ENCODE data around the gene PRC1. TPM values are rescaled to one million over a fixed set of nuclear protein-coding genes. Genes with fewer than 3 reads are reported as not detected.

PRC1 gene
- total and polyA plus RNA-seq, 8 donors: 3.9 to 12.7 (median 5.0) TPM

- TF ChIP-seq CTCF (IDR thresholded peaks at IDR 0.05): no peak
- FAIRE-seq (no peak), ATAC-seq (no peak), DNase-seq (no peak)
- Histone ChIP-seq H3K9me3 (no peaks in the 10 kb centered on the region), H3K4me1 (no peaks in the 10 kb centered on the region), H3K27me3 (no peaks in the 10 kb centered on the region), H3K27ac (no peak overlapping the region), H3K4me3 (no peak overlapping the region), H3K36me3 (peaks cover 0 to 45% (median 22%) of the 10 kb centered on the region in 3 donors)
- WGBS, 2 donors: 48 to 55% methylated on average over 4 of the region's 4 CpGs
- intact Hi-C loops (cut with DNase I): no loop called here
Measured at GRCh38 chr15:90921887-90922286, 72.4 kb downstream of the PRC1 start.

DNA sequence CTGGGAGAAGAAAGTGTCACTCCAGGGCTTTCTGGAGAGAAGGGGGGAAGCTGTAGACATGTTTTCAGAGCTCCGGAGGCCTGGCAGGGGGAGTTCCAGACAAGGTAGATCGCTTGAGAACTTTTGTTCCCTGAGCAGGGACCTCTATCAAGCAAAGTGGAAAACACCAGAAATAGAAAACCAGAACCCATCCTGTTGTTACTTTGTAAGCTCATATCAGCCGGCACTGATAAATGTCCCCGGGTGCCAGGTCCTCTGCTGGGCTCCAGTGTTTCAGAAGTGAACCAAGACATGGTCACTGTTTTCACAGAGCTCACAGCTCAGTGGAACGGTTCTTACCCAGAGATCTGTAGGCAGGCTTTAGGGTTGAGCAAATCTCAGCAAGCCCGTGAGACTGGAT is 75.5 kb downstream of the PRC1 start:
- Histone ChIP-seq H3K27me3 (no peaks in the 10 kb centered on the region), H3K4me1 (no peaks in the 10 kb centered on the region), H3K9me3 (no peaks in the 10 kb centered on the region), H3K4me3 (no peak overlapping the region), H3K27ac (no peak overlapping the region), H3K36me3 (peaks cover 0 to 74% (median 34%) of the 10 kb centered on the region in 3 donors)
- 83 to 86% methylated on average over 6 of the region's 6 CpGs for WGBS, 2 donors
- DNase-seq (no peak), FAIRE-seq (no peak), ATAC-seq (no peak)
- intact Hi-C loops (cut with DNase I): no loop called here
- no peak for TF ChIP-seq CTCF (IDR thresholded peaks at IDR 0.05)

GRCh38 chr15:90918034-90918788 is 76.1 kb downstream of the PRC1 start:
- TF ChIP-seq CTCF (IDR thresholded peaks at IDR 0.05): no peak
- FAIRE-seq (no peak), ATAC-seq (no peak), DNase-seq (no peak)
- no peak overlapping the region for H3K27ac ChIP-seq
- no peak overlapping the region for H3K4me3 ChIP-seq
- H3K4me1 ChIP-seq: no peaks in the 10 kb centered on the region
- 91 to 94% methylated on average over 23 of the region's 23 CpGs for WGBS, 2 donors
- intact Hi-C loops (cut with DNase I): no loop called here
- H3K9me3 ChIP-seq: no peaks in the 10 kb centered on the region
- no peaks in the 10 kb centered on the region for H3K27me3 ChIP-seq
- H3K36me3 ChIP-seq: peaks cover 0 to 81% (median 41%) of the 10 kb centered on the region in 3 donors

DNA sequence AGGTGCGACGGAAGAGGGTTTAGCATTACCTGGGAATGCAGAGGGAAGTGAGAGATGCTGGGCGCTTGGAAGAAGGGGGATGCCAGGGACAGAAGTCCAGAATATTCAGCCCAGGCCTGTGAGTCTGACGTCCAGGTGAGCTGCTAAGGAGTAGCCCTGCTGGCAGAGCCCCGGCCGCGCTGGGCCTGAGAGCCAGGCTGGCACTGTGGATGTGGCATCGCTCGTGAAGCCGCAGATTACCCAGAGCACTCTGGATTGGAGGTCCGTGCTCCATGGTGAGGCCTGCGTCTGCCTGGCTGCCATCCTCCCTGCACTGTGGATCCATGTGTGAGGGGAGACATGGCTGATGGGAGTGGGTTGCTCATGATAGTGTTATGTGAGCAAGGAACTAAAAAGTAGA is 76.8 kb downstream of the PRC1 start:
- intact Hi-C loops (cut with DNase I): no loop called here
- 92 to 97% methylated on average over 12 of the region's 12 CpGs for WGBS, 2 donors
- Histone ChIP-seq H3K4me1 (no peaks in the 10 kb centered on the region), H3K27me3 (no peaks in the 10 kb centered on the region), H3K36me3 (peaks cover 0 to 87% (median 46%) of the 10 kb centered on the region in 3 donors), H3K27ac (no peak overlapping the region), H3K9me3 (no peaks in the 10 kb centered on the region), H3K4me3 (no peak overlapping the region)
- no peak for FAIRE-seq
- no peak for ATAC-seq
- no peak for TF ChIP-seq CTCF (IDR thresholded peaks at IDR 0.05)
- DNase-seq: no peak

- H3K36me3 ChIP-seq: peaks cover 8 to 98% (median 57%) of the 10 kb centered on the region in 3 donors
- ATAC-seq: no peak
Measured at GRCh38 chr15:90916461-90916860, 77.9 kb downstream of the PRC1 start.

More at GRCh38 chr15:90916461-90916860, 77.9 kb downstream of the PRC1 start:
- no peak overlapping the region for H3K4me3 ChIP-seq
- intact Hi-C loops (cut with DNase I): no loop called here
- 89 to 93% methylated on average over 11 of the region's 11 CpGs for WGBS, 2 donors
- TF ChIP-seq CTCF (IDR thresholded peaks at IDR 0.05): no peak
- H3K9me3 ChIP-seq: no peaks in the 10 kb centered on the region
- no peaks in the 10 kb centered on the region for H3K4me1 ChIP-seq
- H3K27me3 ChIP-seq: no peaks in the 10 kb centered on the region
- DNase-seq (no peak), FAIRE-seq (no peak)
- H3K27ac ChIP-seq: no peak overlapping the region
